ENCODE data around the gene KCTD6. TPM values are rescaled to one million over a fixed set of nuclear protein-coding genes. Genes with fewer than 3 reads are reported as not detected.
A peak's percentile ranks its signal among the peaks of the same experiment; 100 is the strongest.

KCTD6 gene
- total and polyA plus RNA-seq, 2 of the 8 experiments (the other 6 are each of a cell fraction or from before 2014, with no cell fraction given): 17.4 to 21.4 TPM

DNA sequence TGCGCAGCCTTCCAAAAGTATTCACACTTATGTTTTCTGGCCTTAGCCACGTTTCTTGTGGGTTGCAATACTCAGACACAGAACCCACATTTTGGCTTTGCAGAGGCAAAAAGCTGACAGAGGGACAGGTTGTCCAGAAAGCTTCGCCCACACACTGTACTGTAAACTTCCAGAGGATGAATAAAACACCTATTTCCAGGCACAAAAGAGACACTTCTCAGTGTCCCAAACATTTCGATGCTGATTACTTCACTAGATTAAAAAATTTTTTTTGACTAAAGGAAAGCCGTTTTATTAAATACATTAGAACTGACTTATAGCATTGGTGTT, 28.0 kb upstream of the KCTD6 start:
- Histone ChIP-seq H3K9ac (replicated peaks in 1 of 4; ENCODE audit: extremely low read depth in 1 of 4, low read depth in 3 of 4, low read length in 3 of 4) (no peak overlapping the region), H2AK5ac (ENCODE audit: low read depth, low read length) (no peak overlapping the region), H3K4me2 (ENCODE audit: insufficient read depth in 1 of 2, low read depth in 2 of 2, low read length in 2 of 2) (peak overlapping the region; percentile 12 to 30; a peak in 2 of 4 replicates), H3K56ac (replicated peaks; ENCODE audit: insufficient read length, low read depth, low read length) (no peak overlapping the region), H3K23me2 (ENCODE audit: low read depth, low read length) (no peaks in the 10 kb centered on the region), H4K8ac (ENCODE audit: extremely low read depth, insufficient read depth, low read length) (no peak overlapping the region), H3K14ac (ENCODE audit: insufficient read length) (no peak overlapping the region), H3K79me1 (ENCODE audit: low read depth, low read length) (no peaks in the 10 kb centered on the region), H3K4me1 (replicated peaks in 1 of 4; ENCODE audit: control insufficient read depth in 3 of 4, insufficient read depth in 4 of 4, low read length in 3 of 4) (peaks cover 0 to 4% (median 2%) of the 10 kb centered on the region in 4 experiments; a peak in 4 of 7 replicates), H3K36me3 (ENCODE audit: control insufficient read depth in 2 of 4, insufficient read depth in 4 of 4, low read length in 3 of 4) (no peaks in the 10 kb centered on the region), H3K4me3 (ENCODE audit: extremely low read depth in 1 of 4, insufficient read depth in 2 of 4, low read depth in 3 of 4, low read length in 4 of 4) (no peak overlapping the region), H3K79me2 (ENCODE audit: control insufficient read depth in 1 of 2, insufficient read depth in 2 of 2, low read length in 2 of 2) (no peaks in the 10 kb centered on the region), H2BK12ac (ENCODE audit: low read depth, low read length) (no peak overlapping the region), H3K23ac (ENCODE audit: insufficient read length) (no peak overlapping the region), H3K27ac (ENCODE audit: low read depth, low read length) (no peak overlapping the region), H2BK5ac (ENCODE audit: low read depth, low read length) (no peak overlapping the region), H2BK15ac (ENCODE audit: low read length) (peak overlapping the region; percentile 68; the same call in 1 of the 2 replicates), H3K9me3 (ENCODE audit: insufficient read depth in 2 of 2, low read depth in 1 of 2, low read length in 1 of 2) (no peaks in the 10 kb centered on the region), H4K91ac (replicated peaks; ENCODE audit: insufficient read length, low read length) (peak overlapping the region; percentile 36), H3K18ac (ENCODE audit: extremely low read depth, low read length) (no peak overlapping the region), H3K4ac (replicated peaks; ENCODE audit: insufficient read length, low read depth, low read length) (no peak overlapping the region), H2BK20ac (ENCODE audit: low read length) (no peak overlapping the region), H4K5ac (ENCODE audit: insufficient read length, low read depth, low read length) (no peak overlapping the region), H3K27me3 (replicated peaks in 1 of 4; ENCODE audit: control insufficient read depth in 3 of 4, extremely low read depth in 1 of 4, insufficient read depth in 3 of 4, low read length in 3 of 4) (no peaks in the 10 kb centered on the region), H2BK120ac (replicated peaks; ENCODE audit: low read depth, low read length) (no peak overlapping the region), H2AFZ (ENCODE audit: low read length) (peak overlapping the region; percentile 98), H4K20me1 (replicated peaks in 1 of 2; ENCODE audit: control insufficient read depth in 1 of 2, insufficient read depth in 2 of 2, low read length in 2 of 2) (no peaks in the 10 kb centered on the region)
- WGBS, 2 experiments (ENCODE audit: extremely low coverage in 1 of 2, insufficient coverage in 1 of 2, insufficient read length in 1 of 2, insufficient replicate concordance in 2 of 2, low coverage in 1 of 2, low lambda C conversion rate in 2 of 2, missing lambda C conversion rate in 1 of 2): 57% methylated on average over 5 of the region's 5 CpGs; no CpG with 5 or more reads in 1 of the 2 experiments
- DNase-seq (ENCODE audit: low read depth in 1 of 2, low spot score in 2 of 2) (no peak), FAIRE-seq (no peak)
- no peak for TF ChIP-seq POLR2A (IDR thresholded peaks at IDR 0.05; ENCODE audit: control extremely low read depth in 1 of 2, low read depth in 2 of 2, low read length in 2 of 2)
- no peak for TF ChIP-seq RAD21 (IDR thresholded peaks at IDR 0.05 in 1 of 2, conservative IDR thresholded peaks at IDR 0.05 in 1 of 2; ENCODE audit: low read depth in 2 of 2, low read length in 2 of 2)
- TF ChIP-seq SP4 (IDR thresholded peaks at IDR 0.05; ENCODE audit: low read length): no peak
- TF ChIP-seq TEAD4 (IDR thresholded peaks at IDR 0.05; ENCODE audit: low read depth, low read length): no peak
- CTCF ChIA-PET (ENCODE audit: partially characterized antibody): interaction anchor here (0.5 to 1.8 kb wide), 23 partner anchors 8 to 158 kb away, joined by 3 to 8 read pairs (median 5); partner anchors contain the start of genes HTD2, KCTD6 and RPP14
- POLR2A ChIA-PET (ENCODE audit: partially characterized antibody): interaction anchor here (1.1 kb wide), 1 partner anchor 29 kb away, joined by 3 read pairs; no protein-coding TSS in a partner anchor
